Head of caudate nucleus (tissue), 42 donors: ENCODE measurements around the gene CD300LB.

Source experiments
- DNase-seq, 42 donors: peaks; one replicate each; pipeline versions ENCODE4 v3.0.0 to v3.0.0-alpha.2; 2020 to 2021; ENCODE audit warnings: mixed read lengths in 7 of 42
- intact Hi-C: fragments of 100-400 bp; cut with DNase I; formaldehyde crosslinking; loops from one replicate; pipeline ENCODE4 v1.15.0; 2022

The CD300LB gene

GRCh38 chr17:74474043-74474792 is 57.1 kb downstream of the CD300LB start:
- no peak for DNase-seq
- intact Hi-C loops = no loop called here

DNA sequence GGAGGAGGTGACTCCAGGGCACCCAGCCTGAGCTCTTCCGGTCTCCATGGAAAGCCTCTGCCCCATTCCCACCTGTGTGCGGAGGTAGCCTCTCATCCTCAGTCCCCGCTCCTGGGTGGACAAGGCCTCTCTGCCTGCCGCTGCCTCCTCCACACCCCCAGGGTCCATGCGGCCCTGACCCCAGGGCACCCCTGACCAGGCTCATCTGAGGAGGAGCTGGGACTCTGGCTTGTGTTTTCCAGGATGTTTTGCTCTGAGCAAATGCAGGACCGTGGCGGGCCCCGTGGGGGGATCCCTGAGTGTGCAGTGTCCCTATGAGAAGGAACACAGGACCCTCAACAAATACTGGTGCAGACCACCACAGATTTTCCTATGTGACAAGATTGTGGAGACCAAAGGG is 58.0 kb downstream of the CD300LB start:
- intact Hi-C loops = no loop called here
- DNase-seq = no peak

GRCh38 chr17:74472890-74473289 is 58.4 kb downstream of the CD300LB start:
- intact Hi-C loops = no loop called here
- no peak for DNase-seq

DNA sequence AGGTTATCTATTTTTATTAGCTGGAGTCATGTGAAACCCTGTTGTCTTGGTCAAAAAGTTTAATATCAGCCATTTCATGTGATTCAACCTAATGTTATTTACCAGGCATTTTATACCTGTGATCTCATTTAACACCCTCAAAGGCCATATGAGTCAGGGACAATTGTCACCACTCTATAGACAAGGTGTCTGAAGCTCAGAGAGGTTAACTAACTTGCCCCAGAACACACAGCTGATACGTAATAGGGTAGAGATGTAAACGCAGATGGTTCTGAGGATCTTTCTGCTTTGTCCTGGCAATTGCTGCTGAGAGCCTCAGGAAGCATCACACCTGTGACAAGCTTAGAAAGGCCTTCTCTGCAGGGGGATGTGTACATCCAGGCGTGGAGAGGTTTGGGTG is 59.9 kb downstream of the CD300LB start:
- intact Hi-C loops = no loop called here
- DNase-seq = no peak
